ENCODE measurements around the gene TUBD1. TPM values are rescaled to one million over a fixed set of nuclear protein-coding genes. Genes with fewer than 3 reads are reported as not detected.
A peak's percentile ranks its signal among the peaks of the same experiment; 100 is the strongest.
"Not testable (repeated sequence)": the region's sequence is repeated elsewhere in the genome, so short reads cannot be mapped to it uniquely, and the experiment has no call there.

The TUBD1 gene, protein sequence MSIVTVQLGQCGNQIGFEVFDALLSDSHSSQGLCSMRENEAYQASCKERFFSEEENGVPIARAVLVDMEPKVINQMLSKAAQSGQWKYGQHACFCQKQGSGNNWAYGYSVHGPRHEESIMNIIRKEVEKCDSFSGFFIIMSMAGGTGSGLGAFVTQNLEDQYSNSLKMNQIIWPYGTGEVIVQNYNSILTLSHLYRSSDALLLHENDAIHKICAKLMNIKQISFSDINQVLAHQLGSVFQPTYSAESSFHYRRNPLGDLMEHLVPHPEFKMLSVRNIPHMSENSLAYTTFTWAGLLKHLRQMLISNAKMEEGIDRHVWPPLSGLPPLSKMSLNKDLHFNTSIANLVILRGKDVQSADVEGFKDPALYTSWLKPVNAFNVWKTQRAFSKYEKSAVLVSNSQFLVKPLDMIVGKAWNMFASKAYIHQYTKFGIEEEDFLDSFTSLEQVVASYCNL
- 4.4 and 5.2 TPM in 2 replicates for total RNA-seq (2022)
- Bru-seq, nascent RNA: percentile 48 among the genes with signal in this experiment
- BruChase-seq, experiment 1, labeled RNA remaining after a 6-hour chase: percentile 45 among the genes with signal in this experiment
- BruChase-seq, experiment 2, labeled RNA remaining after a 2-hour chase: percentile 56 among the genes with signal in this experiment
- long read RNA-seq, partial matches to known transcripts: 0 of 9 reads
- long read RNA-seq, other reads (novel, unspliced or antisense): 5 of 9 reads

DNA sequence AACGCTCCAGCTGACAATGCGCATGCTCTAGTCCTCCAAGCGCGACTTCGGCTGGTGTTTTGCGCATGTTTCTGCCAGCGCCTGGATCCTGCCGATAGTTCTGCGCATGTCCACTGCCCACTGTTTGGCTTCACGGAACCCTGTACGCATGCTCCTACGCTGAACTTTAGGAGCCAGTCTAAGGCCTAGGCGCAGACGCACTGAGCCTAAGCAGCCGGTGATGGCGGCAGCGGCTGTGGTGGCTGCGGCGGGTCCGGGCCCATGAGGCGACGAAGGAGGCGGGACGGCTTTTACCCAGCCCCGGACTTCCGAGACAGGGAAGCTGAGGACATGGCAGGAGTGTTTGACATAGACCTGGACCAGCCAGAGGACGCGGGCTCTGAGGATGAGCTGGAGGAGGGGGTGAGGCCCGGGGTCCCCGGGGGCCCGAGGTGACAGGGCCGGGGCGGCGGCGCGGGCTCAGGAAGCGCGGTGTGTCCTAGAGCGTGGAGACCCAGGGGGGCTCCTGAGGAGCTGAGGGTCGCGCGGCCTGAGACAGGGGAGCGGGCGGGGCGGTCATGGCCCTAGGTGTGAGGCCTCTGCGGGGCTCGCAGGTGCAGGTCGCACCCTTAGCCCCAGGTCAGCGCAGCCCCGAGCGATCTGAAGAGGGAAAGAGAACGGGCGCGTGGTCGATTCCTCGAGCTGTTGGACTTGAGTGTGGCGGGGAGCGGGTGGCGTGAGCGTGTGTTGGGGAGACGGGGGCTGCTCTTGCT is at the start of gene TUBD1, which contains the start of gene RPS6KB1:
TSS of gene TUBD1 (minus strand) at position 20 of the 752 bp plus-strand sequence. CDS start 1,941 bp downstream, outside the sequence.
TSS of gene RPS6KB1 (plus strand) at position 198 of the 752 bp plus-strand sequence. CDS start at position 262, 64 bp downstream.
- BruUV-seq (replicated peaks): no TSS peak
- ChIA-PET CTCF (interaction anchor here (0.5 to 1.2 kb wide), 7 partner anchors 12 to 145 kb away, joined by 3 to 7 read pairs (median 4); no protein-coding TSS in a partner anchor), POLR2A (interaction anchor here (0.5 to 3.4 kb wide), 34 partner anchors 11 to 706 kb away, joined by 3 to 33 read pairs (median 4); partner anchors contain the start of genes PTRH2, RNFT1 and VMP1)
- intact Hi-C loops (cut with micrococcal nuclease): loop anchor here (5.0 kb wide), 1 partner anchor 46 kb away; no protein-coding TSS in a partner anchor
- Mint-ChIP-seq H3K36me3 (ENCODE audit: insufficient read depth, unreplicated experiment) (peaks cover 42% of the 10 kb centered on the region), H3K4me3 (ENCODE audit: unreplicated experiment) (peak within 1 kb of the TSS; percentile 94), H3K4me1 (ENCODE audit: insufficient read depth, unreplicated experiment) (peaks cover 9% of the 10 kb centered on the region), H3K9me3 (ENCODE audit: unreplicated experiment) (no peaks in the 10 kb centered on the region), H3K27ac (ENCODE audit: low read depth, unreplicated experiment) (peak within 1 kb of the TSS; percentile 99), H3K27me3 (ENCODE audit: insufficient read depth, unreplicated experiment) (no peaks in the 10 kb centered on the region)
- TF ChIP-seq, protein P1, sequence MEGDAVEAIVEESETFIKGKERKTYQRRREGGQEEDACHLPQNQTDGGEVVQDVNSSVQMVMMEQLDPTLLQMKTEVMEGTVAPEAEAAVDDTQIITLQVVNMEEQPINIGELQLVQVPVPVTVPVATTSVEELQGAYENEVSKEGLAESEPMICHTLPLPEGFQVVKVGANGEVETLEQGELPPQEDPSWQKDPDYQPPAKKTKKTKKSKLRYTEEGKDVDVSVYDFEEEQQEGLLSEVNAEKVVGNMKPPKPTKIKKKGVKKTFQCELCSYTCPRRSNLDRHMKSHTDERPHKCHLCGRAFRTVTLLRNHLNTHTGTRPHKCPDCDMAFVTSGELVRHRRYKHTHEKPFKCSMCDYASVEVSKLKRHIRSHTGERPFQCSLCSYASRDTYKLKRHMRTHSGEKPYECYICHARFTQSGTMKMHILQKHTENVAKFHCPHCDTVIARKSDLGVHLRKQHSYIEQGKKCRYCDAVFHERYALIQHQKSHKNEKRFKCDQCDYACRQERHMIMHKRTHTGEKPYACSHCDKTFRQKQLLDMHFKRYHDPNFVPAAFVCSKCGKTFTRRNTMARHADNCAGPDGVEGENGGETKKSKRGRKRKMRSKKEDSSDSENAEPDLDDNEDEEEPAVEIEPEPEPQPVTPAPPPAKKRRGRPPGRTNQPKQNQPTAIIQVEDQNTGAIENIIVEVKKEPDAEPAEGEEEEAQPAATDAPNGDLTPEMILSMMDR (IDR thresholded peaks at IDR 0.05; ENCODE audit: unreplicated experiment): no peak
- DNase-seq (ENCODE audit: unreplicated experiment): peak; percentile 98

DNA sequence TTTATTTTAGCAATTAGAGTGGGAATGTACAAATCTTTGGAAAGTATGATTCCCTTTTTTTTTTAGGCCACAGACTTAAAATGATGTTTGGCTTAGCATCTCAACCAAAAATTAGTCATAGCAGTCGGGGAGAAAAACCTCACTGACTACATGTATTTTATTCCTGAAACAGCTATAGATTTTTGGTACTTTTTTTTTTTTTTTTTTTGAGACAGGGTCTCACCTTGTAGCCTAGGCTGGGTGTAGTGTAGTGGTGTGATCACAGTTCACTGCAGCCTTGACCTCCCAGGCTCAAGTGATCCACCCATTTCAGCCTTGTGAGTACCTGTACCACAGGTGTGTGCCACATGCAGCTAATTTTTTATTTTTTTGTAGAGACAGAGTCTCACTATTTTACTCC is 48.4 kb upstream of the TUBD1 start:
- Mint-ChIP-seq H3K9me3 (ENCODE audit: unreplicated experiment) (no peaks in the 10 kb centered on the region), H3K36me3 (ENCODE audit: insufficient read depth, unreplicated experiment) (peaks cover 100% of the 10 kb centered on the region), H3K27ac (ENCODE audit: low read depth, unreplicated experiment) (no peak overlapping the region), H3K27me3 (ENCODE audit: insufficient read depth, unreplicated experiment) (no peaks in the 10 kb centered on the region), H3K4me1 (ENCODE audit: insufficient read depth, unreplicated experiment) (no peaks in the 10 kb centered on the region), H3K4me3 (ENCODE audit: unreplicated experiment) (no peak overlapping the region)
- BruUV-seq (replicated peaks): no TSS peak
- CTCF ChIA-PET: interaction anchor here (0.7 kb wide), 1 partner anchor 26 kb away, joined by 3 read pairs; no protein-coding TSS in a partner anchor
- DNase-seq (ENCODE audit: unreplicated experiment): no peak
- POLR2A ChIA-PET: interaction anchor here (0.5 kb wide), 1 partner anchor 405 kb away, joined by 3 read pairs; no protein-coding TSS in a partner anchor
- TF ChIP-seq, protein P1 (IDR thresholded peaks at IDR 0.05; ENCODE audit: unreplicated experiment): no peak
- intact Hi-C loops (cut with micrococcal nuclease): no loop called here

DNA sequence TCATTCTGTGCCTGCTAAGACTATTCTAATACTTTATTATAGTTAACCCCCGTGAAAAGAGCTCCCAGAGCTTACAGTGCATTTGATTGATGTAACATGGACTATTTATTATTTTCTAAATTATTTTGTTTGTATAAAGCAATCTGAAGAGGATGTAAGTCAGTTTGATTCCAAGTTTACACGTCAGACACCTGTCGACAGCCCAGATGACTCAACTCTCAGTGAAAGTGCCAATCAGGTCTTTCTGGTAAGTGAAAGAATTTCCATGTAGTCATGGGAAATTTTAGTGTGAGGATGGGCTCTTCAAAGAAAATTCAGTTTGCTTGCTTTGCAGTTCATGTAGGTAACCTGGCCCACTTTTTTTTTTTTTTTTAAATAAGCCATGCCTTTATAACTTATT is 48.0 kb upstream of the TUBD1 start:
- POLR2A ChIA-PET: interaction anchor here (0.5 kb wide), 1 partner anchor 404 kb away, joined by 3 read pairs; no protein-coding TSS in a partner anchor
- H3K4me3 Mint-ChIP-seq (ENCODE audit: unreplicated experiment); H3K9me3 Mint-ChIP-seq (ENCODE audit: unreplicated experiment); intact Hi-C loops (cut with micrococcal nuclease); H3K27ac Mint-ChIP-seq (ENCODE audit: low read depth, unreplicated experiment); CTCF ChIA-PET; H3K4me1 Mint-ChIP-seq (ENCODE audit: insufficient read depth, unreplicated experiment); BruUV-seq (replicated peaks); H3K27me3 Mint-ChIP-seq (ENCODE audit: insufficient read depth, unreplicated experiment): not testable (repeated sequence)
- peak; percentile 36 for DNase-seq (ENCODE audit: unreplicated experiment)
- peaks cover 100% of the 10 kb centered on the region for H3K36me3 Mint-ChIP-seq (ENCODE audit: insufficient read depth, unreplicated experiment)

DNA sequence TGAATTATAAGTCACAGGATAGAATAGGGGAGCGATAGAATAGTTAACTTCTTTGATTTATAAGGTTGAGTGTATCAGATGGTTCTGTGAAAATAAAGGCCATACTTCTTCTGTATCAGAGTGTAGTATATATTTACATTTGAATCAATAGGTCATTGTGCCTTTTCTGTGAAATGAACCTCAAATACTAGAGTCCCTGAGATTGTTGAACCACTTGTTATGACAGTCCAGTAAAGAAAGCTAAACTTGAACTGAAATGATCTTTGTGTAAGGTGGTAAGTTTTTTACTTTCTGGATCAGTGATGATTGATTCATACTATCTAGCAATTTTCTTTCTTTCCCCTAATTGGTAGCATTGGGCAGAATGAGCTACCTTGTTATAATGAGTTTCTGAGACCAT is 40.6 kb upstream of the TUBD1 start:
- BruUV-seq (replicated peaks); H3K27ac Mint-ChIP-seq (ENCODE audit: low read depth, unreplicated experiment); H3K4me3 Mint-ChIP-seq (ENCODE audit: unreplicated experiment); POLR2A ChIA-PET; H3K4me1 Mint-ChIP-seq (ENCODE audit: insufficient read depth, unreplicated experiment); intact Hi-C loops (cut with micrococcal nuclease); H3K9me3 Mint-ChIP-seq (ENCODE audit: unreplicated experiment); DNase-seq (ENCODE audit: unreplicated experiment); H3K27me3 Mint-ChIP-seq (ENCODE audit: insufficient read depth, unreplicated experiment): not testable (repeated sequence)
- CTCF ChIA-PET: interaction anchor here (1.4 kb wide), 1 partner anchor 19 kb away, joined by 6 read pairs; no protein-coding TSS in a partner anchor
- peaks cover 99% of the 10 kb centered on the region for H3K36me3 Mint-ChIP-seq (ENCODE audit: insufficient read depth, unreplicated experiment)

DNA sequence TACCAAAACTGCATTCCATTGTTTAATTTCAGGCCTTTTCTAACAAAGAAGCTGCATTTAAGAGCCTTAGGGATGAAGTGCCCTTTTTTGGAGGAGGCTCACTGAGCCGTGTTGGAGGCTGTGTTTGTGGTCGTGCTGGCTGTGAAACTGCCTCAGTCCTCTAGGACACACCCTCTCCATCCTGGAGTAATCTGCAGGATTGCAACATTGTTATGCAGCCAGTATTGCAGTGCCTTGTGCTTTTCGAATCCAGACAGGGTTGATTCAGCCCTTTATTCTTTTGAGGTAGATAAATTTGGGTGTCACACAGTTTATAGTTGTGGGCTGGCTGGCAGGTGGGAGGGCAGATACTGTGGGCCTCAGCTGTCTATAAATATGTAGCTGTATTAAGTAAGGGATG is 38.0 kb upstream of the TUBD1 start:
- peak; percentile 72 for DNase-seq (ENCODE audit: unreplicated experiment)
- H3K9me3 Mint-ChIP-seq (ENCODE audit: unreplicated experiment); H3K27me3 Mint-ChIP-seq (ENCODE audit: insufficient read depth, unreplicated experiment); H3K4me3 Mint-ChIP-seq (ENCODE audit: unreplicated experiment); H3K4me1 Mint-ChIP-seq (ENCODE audit: insufficient read depth, unreplicated experiment); BruUV-seq (replicated peaks); intact Hi-C loops (cut with micrococcal nuclease): not testable (repeated sequence)
- peak overlapping the region; percentile 64 for H3K27ac Mint-ChIP-seq (ENCODE audit: low read depth, unreplicated experiment)
- POLR2A ChIA-PET: interaction anchor here (1.4 kb wide), 1 partner anchor 152 kb away, joined by 3 read pairs; no protein-coding TSS in a partner anchor
- peaks cover 99% of the 10 kb centered on the region for H3K36me3 Mint-ChIP-seq (ENCODE audit: insufficient read depth, unreplicated experiment)
- CTCF ChIA-PET: interaction anchor here (1.4 kb wide), 1 partner anchor 107 kb away, joined by 3 read pairs; no protein-coding TSS in a partner anchor

DNA sequence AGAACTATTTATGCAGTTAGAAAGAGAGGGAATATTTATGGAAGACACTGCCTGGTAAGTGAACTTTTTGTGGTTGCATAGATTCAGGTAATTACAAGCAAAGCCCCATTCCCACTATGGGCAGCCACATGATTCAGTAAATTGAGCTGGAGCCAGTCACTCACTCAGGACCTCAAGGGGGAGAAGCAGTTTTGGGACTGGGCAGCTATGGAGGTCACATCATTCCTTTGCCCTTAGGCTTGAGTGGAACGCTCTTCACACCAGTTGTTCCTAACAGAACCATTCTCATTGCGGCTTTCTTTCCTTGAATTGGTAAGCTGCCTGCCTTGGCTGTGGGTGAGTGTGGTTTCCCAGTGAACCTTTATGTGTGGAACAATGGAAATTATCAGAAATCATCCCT is 37.4 kb upstream of the TUBD1 start:
- H3K27me3 Mint-ChIP-seq (ENCODE audit: insufficient read depth, unreplicated experiment); H3K27ac Mint-ChIP-seq (ENCODE audit: low read depth, unreplicated experiment); H3K4me3 Mint-ChIP-seq (ENCODE audit: unreplicated experiment); H3K9me3 Mint-ChIP-seq (ENCODE audit: unreplicated experiment); BruUV-seq (replicated peaks); H3K4me1 Mint-ChIP-seq (ENCODE audit: insufficient read depth, unreplicated experiment); DNase-seq (ENCODE audit: unreplicated experiment); intact Hi-C loops (cut with micrococcal nuclease): not testable (repeated sequence)
- H3K36me3 Mint-ChIP-seq (ENCODE audit: insufficient read depth, unreplicated experiment): peaks cover 99% of the 10 kb centered on the region
- ChIA-PET CTCF (interaction anchor here (0.7 to 1.4 kb wide), 2 partner anchors 34 to 108 kb away, joined by 3 read pairs; partner anchors contain the start of gene RNFT1), POLR2A (interaction anchor here (1.4 kb wide), 1 partner anchor 152 kb away, joined by 3 read pairs; no protein-coding TSS in a partner anchor)
